HG03432 (cell line): ENCODE data around the gene PIEZO2.

Experiments
- ATAC-seq: cut with Tn5 transposase; IDR thresholded peaks from one replicate; pipeline ENCODE4 v1.9.1; 2021; ENCODE audit warnings: mild to moderate bottlenecking, moderate library complexity; ENCODE audit not compliant: unreplicated experiment

The PIEZO2 gene

GRCh38 chr18:10797896-10798295 lies 351.5 kb downstream of the PIEZO2 start:
- ATAC-seq, result no peak

DNA sequence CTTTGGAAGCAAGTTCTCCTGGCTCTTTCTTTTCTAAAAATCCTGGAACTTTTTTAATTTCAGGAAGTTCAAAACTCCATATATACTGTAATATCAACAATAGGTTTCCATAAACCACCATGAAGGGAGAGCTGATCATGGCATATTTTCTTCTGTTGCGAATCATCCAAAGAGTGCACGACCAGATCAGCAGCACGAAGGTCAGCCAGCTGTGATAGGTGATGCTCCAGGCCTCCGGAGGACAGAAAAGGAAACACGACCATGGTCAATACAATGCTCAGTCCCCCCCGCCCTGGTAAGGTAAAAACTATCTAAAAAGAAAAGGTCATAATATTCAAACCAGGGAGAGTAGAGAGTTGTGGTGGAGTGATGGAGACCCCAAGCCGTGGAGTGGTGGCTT lies 354.6 kb downstream of the PIEZO2 start:
- ATAC-seq, result no peak

DNA sequence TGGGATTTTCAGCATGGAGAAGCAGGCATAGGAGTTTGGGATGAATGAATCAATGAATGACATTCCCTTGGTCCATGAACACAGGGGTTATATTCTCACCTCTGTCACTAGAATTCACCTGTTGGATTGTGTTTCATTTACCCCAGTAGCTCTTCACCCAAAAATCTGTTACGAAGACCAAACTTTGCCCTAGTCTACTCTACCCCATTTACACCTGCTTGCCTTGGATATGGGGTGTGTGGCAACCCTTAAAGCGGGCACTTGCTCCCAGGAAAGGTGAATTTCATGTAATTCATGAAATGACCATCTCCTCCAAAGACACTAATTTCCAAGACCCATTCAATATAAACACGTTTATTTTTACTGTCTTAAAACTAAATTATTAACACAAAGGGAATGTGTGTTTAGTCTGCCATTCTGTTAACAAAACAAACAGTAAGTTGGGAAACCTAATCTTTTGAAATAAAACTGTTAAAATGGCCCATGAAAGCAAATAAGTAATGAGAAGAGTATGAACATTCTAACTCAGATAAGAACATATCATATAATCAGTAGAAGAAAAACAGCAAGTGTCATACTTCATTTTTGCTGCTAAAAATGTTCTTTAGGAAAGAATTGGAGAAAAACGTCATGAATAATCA lies 355.5 kb downstream of the PIEZO2 start:
- no peak for ATAC-seq

DNA sequence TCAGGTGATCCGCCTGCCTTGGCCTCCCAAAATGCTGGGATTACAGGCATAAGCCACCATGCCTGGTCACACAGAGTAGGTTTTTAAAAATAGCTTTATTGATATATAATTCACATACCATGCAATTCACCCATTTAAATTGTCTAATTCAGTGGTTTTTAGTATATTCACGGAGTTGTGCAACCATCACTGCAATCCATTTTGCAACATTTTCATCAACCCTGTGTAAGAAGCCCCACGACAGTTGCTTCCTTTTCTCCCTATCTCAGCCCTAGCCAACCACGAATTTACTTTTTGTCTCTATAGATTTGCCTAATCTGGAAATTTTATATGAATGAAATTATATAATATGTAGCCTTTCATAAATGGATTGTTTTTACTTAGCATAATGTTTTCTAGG lies 357.2 kb downstream of the PIEZO2 start:
- ATAC-seq, result no peak

DNA sequence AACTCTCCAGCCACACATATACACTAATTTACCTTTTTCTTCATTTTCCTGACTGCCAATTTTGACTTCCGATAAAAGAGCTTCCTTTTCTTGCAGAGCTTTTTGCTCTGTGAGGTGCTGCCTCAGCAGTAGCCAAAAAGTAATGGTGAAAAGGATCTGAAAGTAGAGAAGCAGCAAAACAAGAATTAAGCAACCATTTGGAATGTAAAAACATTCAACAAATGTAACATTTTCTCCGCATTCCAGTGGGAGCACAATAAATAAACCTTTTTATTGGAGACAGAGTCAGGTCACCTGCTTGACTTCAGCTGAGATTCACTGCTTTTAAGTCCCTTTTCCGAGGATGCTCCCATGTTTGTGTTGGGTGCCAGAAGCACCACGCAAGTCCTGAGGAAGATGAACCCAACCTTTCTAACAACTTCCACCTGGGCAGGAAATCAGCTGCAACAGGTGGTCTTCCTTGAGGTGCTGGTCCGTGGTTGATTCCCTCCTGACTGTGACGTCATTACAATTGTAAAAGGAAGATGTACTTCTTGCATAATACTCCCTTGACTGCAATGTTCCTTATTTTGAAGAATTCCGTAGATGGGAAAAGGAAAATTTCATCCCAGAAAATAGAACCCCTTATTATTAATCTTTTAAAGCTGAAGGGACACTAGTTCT lies 358.1 kb downstream of the PIEZO2 start:
- ATAC-seq, result no peak

DNA sequence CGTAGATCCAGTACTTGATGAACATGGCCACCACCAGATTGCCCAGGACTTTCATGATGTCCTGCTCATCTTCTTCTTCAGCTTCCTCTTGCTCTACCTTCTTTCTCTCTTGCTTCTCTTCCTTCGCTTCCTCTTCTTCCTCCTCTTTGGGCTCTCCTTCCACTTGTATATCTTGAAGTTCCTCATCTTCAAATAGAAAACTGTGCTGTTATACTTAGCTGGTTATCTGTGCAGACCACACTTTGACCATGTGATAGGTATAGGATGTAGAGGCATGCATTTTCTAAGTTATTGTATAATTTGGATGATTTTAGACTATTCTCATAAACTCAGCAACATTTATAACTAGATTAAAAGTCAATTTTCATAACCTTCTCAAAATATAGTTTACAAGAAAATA lies 360.2 kb downstream of the PIEZO2 start:
- ATAC-seq, result no peak

- peak; percentile 98 for ATAC-seq
Observed at GRCh38 chr18:10787293-10787901, 362.0 kb downstream of the PIEZO2 start.

DNA sequence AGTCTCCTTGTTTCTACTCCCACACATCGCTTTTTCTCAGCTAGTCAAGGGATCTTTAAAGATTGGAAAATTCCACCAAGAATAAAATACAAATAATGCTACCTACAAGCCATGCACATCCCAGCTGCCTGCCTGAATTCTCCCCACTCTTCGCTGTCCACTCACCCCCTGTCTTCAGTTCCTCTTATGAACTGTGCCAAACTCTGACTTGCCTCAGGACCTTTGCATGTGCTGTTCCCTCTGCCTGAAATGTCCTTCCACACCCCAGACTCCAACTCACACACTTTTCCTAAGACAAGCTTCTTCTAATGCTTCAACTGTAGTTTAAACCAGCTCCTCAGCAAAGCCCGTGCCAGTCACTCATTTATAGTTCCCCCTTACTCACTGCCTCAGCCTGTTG lies 363.6 kb downstream of the PIEZO2 start:
- ATAC-seq, result no peak

- ATAC-seq, result no peak
Observed at GRCh38 chr18:10784596-10785202, 364.7 kb downstream of the PIEZO2 start.

- ATAC-seq, result no peak
Observed at GRCh38 chr18:10783941-10784340, 365.4 kb downstream of the PIEZO2 start.

GRCh38 chr18:10776493-10776892 lies 372.9 kb downstream of the PIEZO2 start:
- no peak for ATAC-seq

GRCh38 chr18:10775026-10775425 lies 374.3 kb downstream of the PIEZO2 start:
- no peak for ATAC-seq

GRCh38 chr18:10771053-10771709 lies 378.2 kb downstream of the PIEZO2 start:
- ATAC-seq, result no peak

- no peak for ATAC-seq
Observed at GRCh38 chr18:10770264-10770663, 379.1 kb downstream of the PIEZO2 start.

- ATAC-seq, result no peak
Observed at GRCh38 chr18:10768221-10768620, 381.1 kb downstream of the PIEZO2 start.

GRCh38 chr18:10767658-10768057 lies 381.7 kb downstream of the PIEZO2 start:
- ATAC-seq, result no peak

GRCh38 chr18:10760986-10761385 lies 388.4 kb downstream of the PIEZO2 start:
- no peak for ATAC-seq

DNA sequence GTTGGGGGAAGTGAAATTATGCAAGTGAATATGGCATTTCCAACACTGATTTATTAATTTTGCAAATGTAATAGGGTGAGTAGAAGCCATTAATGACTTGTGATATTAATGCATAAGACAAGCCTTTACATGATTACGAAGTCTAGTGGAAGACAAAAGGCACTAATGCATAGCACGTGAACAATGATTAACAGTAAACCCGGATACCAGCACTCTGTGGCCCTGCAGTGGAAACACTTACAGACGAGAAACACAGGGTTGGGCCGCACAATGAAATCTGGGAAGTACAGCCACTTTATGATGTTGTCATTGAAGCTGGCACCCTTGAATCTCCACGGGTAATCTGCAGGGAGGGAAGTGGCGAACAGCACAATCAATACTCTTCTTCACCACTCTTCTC lies 390.1 kb downstream of the PIEZO2 start:
- no peak for ATAC-seq

DNA sequence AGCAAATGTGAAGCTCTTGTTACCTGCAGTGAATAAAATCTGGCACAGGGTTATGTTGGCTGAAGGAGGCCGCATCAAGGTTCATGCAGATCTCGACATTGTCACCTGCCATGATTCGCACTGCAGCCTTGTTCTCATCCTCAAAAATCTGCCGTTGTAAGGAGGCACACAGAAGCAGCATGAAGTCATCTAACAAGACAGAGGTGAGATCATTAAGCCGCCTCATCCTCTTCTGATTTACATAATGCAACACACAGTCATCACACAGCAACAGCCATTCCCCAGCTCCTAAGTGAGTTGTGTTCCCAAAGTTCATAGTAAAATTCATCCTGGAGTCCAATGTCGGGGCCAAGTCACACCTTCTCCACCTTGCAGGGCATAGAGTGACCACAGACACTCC lies 391.4 kb downstream of the PIEZO2 start:
- no peak for ATAC-seq

GRCh38 chr18:10757349-10757748 lies 392.0 kb downstream of the PIEZO2 start:
- no peak for ATAC-seq

GRCh38 chr18:10755855-10756254 lies 393.5 kb downstream of the PIEZO2 start:
- ATAC-seq, result no peak
